Hepatocyte (in vitro differentiated cells): ENCODE results near the gene SCFD2.

Experiments used
- EZH2 ChIP-seq: fragments of 200-600 bp; sonication (generic); IDR thresholded peaks from 2 replicates; pipeline ENCODE4 v1.6.1; 2016; ENCODE audit warnings: antibody characterized with exemption, mild to moderate bottlenecking, borderline replicate concordance
- EZH2phosphoT487 ChIP-seq: fragments of 200-600 bp; sonication (generic); IDR thresholded peaks from one replicate; pipeline ENCODE4 v1.6.1; 2018; ENCODE audit warnings: antibody characterized with exemption, mild to moderate bottlenecking, low read depth, moderate library complexity; ENCODE audit not compliant: unreplicated experiment, severe bottlenecking
- TF ChIP-seq, protein P1 (sequence below): fragments of 200-600 bp; sonication (generic); IDR thresholded peaks from 2 replicates; pipeline ENCODE4 v1.5.1; 2016; ENCODE audit warnings: antibody characterized with exemption, mild to moderate bottlenecking; ENCODE audit not compliant: poor library complexity

GRCh38 chr4:52984462-52984881, 381.4 kb downstream of the SCFD2 start:
- TF ChIP-seq, protein P1, sequence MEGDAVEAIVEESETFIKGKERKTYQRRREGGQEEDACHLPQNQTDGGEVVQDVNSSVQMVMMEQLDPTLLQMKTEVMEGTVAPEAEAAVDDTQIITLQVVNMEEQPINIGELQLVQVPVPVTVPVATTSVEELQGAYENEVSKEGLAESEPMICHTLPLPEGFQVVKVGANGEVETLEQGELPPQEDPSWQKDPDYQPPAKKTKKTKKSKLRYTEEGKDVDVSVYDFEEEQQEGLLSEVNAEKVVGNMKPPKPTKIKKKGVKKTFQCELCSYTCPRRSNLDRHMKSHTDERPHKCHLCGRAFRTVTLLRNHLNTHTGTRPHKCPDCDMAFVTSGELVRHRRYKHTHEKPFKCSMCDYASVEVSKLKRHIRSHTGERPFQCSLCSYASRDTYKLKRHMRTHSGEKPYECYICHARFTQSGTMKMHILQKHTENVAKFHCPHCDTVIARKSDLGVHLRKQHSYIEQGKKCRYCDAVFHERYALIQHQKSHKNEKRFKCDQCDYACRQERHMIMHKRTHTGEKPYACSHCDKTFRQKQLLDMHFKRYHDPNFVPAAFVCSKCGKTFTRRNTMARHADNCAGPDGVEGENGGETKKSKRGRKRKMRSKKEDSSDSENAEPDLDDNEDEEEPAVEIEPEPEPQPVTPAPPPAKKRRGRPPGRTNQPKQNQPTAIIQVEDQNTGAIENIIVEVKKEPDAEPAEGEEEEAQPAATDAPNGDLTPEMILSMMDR = no peak
- TF ChIP-seq EZH2 (no peak), EZH2phosphoT487 (no peak)
